Immature natural killer cell (primary cell): ENCODE measurements around the gene MYADML2. TPM values are rescaled to one million over a fixed set of nuclear protein-coding genes. Genes with fewer than 3 reads are reported as not detected.

Source experiments
- DNase-seq, 3 donors: peaks; one replicate each; pipeline ENCODE4 v3.0.0; 2022; ENCODE audit warnings: mixed read lengths in 1 of 3
- H3K27ac Mint-ChIP-seq, 6 donors: one replicate each; pipeline ENCODE4 v1.8.0; 2020; ENCODE audit warnings: mixed read lengths in 6 of 6, mild to moderate bottlenecking in 5 of 6, inconsistent platforms in 4 of 6, moderate library complexity in 3 of 6
- H3K27me3 Mint-ChIP-seq, 3 donors: one replicate each; pipeline ENCODE4 v1.8.0; 2020 to 2021; ENCODE audit warnings: low read depth in 3 of 3, mild to moderate bottlenecking in 3 of 3, mixed read lengths in 3 of 3, moderate library complexity in 3 of 3, inconsistent platforms in 1 of 3
- H3K36me3 Mint-ChIP-seq, 3 donors: one replicate each; pipeline ENCODE4 v1.8.0; 2020; ENCODE audit warnings: mixed read lengths in 3 of 3, inconsistent platforms in 2 of 3, mild to moderate bottlenecking in 2 of 3
- H3K4me1 Mint-ChIP-seq, 2 donors: one replicate each; pipeline ENCODE4 v1.8.0; 2020; ENCODE audit warnings: inconsistent platforms in 2 of 2, mild to moderate bottlenecking in 2 of 2, mixed read lengths in 2 of 2, moderate library complexity in 1 of 2
- H3K4me3 Mint-ChIP-seq, 5 donors: one replicate each; pipeline ENCODE4 v1.8.0; 2020; ENCODE audit warnings: mild to moderate bottlenecking in 5 of 5, mixed read lengths in 5 of 5, inconsistent platforms in 3 of 5, moderate library complexity in 3 of 5
- H3K9me3 Mint-ChIP-seq, 6 donors: one replicate each; pipeline ENCODE4 v1.8.0; 2020; ENCODE audit warnings: mild to moderate bottlenecking in 6 of 6, mixed read lengths in 6 of 6, inconsistent platforms in 4 of 6, moderate library complexity in 3 of 6
- polyA plus RNA-seq, 3 donors: library from polyadenylated mRNA; unstranded; fragments of 300-500 nt; fragmentation: Illumina TruSeq; gene quantifications; one replicate each; pipeline ENCODE4 v1.2.3, GENCODE V29; 2021

Gene MYADML2
- polyA plus RNA-seq, 3 donors from 2014 or later = not detected

DNA sequence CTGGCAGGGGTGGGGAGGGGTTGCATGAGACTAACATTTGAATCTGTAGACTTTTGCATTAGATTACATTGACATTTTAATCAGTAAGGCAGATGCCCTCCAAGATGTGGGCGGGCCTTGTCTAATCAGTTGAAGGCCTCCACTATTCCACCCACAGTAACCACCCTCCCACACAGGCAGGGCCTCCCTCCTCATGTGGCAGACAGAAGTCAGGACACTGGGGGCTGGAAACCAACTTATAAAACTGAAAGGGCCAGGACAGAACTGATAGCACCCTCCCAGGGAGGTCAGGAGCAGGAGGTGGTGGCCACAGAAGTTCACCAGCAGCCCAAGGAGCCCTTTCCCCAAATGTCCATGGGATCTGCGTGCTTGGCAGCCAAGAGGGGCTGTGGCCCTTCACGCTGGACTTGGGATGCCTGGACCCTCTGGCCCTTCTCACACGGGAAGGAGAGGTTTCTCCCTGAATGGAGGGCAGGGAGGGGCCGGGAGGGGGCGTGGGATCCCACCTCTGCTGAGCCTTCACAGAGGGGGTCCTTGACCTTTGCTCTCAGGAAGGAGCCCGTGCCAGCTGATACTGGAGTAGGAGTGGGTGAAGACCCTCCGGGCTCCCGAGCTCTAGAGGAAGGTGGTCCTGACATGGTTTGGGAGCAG lies 14.6 kb downstream of the MYADML2 start:
- no peaks in the 10 kb centered on the region for H3K36me3 Mint-ChIP-seq
- H3K4me3 Mint-ChIP-seq = no peak overlapping the region
- no peak for DNase-seq
- peaks cover 3 to 4% (median 4%) of the 10 kb centered on the region in 3 donors for H3K27me3 Mint-ChIP-seq
- no peak overlapping the region for H3K27ac Mint-ChIP-seq
- H3K4me1 Mint-ChIP-seq = peaks cover 0 to 7% of the 10 kb centered on the region in 2 donors
- H3K9me3 Mint-ChIP-seq = no peaks in the 10 kb centered on the region

DNA sequence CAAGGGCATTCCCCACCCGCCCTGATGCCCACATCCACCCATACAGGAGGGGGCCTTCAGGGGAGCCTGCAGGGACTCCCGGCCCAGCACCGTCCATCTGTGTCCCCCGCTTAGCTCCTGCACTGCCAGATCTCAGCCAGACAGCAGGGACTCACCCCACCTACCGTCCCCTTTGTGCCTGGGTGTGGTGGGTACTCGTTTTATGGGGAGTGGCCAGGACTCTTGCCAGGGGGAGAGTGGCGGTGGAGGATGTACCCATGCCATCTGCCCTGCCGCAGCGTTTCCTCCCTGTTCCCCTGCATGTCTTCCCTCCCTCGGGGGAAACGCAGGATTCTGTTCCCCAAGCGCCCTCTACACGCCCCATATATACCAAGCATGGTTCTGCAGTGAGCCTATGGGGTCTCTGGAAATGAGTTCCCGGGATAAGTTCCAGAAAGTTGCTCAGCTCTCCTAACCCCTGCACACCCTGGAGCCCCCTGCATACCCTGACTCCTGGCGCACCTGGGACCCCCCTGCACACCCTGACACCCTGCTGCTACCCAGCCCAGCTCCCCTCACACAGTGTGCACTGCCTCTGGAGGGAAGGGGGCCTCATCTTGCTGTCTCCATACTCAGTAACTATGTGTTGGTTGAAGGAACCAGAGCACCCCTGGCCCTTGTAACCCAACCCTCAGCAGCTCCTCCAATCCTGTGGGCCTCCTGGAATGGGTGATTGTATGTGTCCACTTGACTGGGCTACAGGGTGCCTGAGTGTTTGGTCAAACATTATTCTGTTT lies 15.3 kb downstream of the MYADML2 start:
- Mint-ChIP-seq H3K4me3 (no peak overlapping the region), H3K27me3 (peaks cover 3 to 6% (median 4%) of the 10 kb centered on the region in 3 donors), H3K9me3 (no peaks in the 10 kb centered on the region), H3K4me1 (peaks cover 0 to 5% of the 10 kb centered on the region in 2 donors), H3K36me3 (no peaks in the 10 kb centered on the region), H3K27ac (no peak overlapping the region)
- DNase-seq = no peak

- Mint-ChIP-seq H3K27me3 (peaks cover 3 to 11% (median 4%) of the 10 kb centered on the region in 3 donors), H3K9me3 (no peaks in the 10 kb centered on the region), H3K4me3 (no peak overlapping the region), H3K4me1 (peaks cover 4% of the 10 kb centered on the region in 2 donors), H3K36me3 (no peaks in the 10 kb centered on the region), H3K27ac (no peak overlapping the region)
- no peak for DNase-seq
Observed at GRCh38 chr17:81931189-81931556, 15.9 kb downstream of the MYADML2 start.

DNA sequence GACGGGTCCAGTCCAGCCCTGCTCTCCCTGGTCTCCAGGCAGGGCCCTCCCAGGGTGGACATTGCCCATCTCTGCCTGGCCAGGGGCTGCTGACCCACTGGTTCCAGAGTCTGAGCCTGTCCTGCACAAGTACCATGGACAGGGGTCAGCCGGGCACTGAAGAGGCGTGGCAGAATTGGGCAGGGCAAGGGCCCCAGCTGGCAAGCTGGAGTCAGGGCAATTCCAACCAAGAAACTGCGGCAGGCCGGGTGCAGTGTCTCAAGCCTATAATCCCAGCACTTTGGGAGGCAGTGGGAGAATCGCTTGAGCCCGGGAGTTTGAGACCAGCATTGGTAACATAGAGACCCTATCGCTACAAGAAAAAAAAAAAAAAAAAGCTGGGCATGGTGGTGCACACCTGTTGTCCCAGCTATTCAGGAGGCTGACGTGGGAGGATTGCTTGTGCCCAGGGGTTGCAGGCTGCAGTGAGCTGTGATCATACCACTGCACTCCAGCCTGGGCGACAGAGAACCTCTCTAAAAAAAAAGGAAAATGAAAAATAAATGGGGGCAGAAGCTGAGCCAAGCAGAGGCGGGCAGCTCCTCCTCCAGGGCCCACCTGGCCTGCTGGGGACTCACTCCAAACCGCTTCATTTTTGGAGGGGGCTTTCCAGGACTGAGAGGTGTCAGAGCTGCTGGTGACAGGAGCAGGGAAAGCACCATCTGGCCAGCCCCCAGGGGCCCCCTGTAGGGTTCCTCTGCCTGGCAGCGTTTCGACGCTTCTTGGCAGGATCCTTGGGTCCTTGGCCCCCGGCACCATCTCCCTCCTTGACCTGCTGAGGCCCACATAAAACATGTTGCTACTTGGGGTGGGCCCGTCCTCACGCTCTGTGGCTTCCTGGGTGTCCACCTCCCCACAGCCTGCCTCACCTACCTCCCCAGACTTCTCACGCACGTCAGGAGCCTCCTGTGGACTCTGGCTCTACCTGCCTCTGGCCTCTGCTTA lies 16.6 kb downstream of the MYADML2 start:
- H3K4me3 Mint-ChIP-seq = no peak overlapping the region
- no peaks in the 10 kb centered on the region for H3K9me3 Mint-ChIP-seq
- DNase-seq = no peak
- H3K27me3 Mint-ChIP-seq = peaks cover 3 to 14% (median 5%) of the 10 kb centered on the region in 3 donors
- no peaks in the 10 kb centered on the region for H3K36me3 Mint-ChIP-seq
- H3K4me1 Mint-ChIP-seq = peaks cover 7 to 10% of the 10 kb centered on the region in 2 donors
- no peak overlapping the region for H3K27ac Mint-ChIP-seq

DNA sequence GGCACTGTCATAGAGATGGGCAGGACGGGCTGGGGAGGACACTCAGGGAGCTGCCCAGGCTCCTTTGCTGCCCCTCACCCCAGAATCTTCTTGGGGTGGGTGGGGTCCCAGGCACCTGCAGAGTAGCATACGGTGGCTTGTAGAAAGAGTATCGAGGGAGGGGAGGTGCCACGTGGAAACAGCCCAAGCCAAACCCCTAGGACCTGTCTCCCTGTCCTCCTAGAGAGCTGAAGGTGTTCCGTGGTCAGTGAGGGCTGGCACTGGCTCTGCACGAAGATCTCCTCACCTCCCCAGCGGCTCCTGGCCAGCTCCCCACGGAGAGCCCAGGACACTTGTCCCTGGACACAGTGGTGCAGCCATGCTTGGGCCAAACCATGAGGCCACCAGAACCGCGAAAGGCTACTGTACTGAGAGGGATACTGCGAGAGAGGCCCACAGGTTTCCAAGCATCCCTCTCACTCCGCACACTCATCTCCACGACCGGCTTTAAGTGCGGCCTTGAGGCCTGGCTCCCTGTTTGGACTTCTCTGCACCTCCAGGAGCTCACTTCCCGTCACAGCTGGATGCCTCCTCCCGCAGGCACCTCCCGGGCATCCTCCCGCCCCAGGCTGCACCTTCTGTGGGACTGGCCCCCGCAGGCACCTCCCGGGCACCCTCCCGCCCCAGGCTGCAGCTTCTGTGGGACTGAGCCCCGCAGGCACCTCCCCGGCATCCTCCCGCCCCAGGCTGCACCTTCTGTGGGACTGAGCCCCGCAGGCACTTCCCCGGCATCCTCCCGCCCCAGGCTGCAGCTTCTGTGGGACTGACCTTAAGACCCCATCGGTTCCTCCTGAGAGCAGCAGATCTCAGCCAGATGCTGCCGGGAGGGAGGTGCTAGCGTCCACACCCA lies 17.5 kb downstream of the MYADML2 start:
- H3K27me3 Mint-ChIP-seq = peaks cover 3 to 11% (median 6%) of the 10 kb centered on the region in 3 donors

DNA sequence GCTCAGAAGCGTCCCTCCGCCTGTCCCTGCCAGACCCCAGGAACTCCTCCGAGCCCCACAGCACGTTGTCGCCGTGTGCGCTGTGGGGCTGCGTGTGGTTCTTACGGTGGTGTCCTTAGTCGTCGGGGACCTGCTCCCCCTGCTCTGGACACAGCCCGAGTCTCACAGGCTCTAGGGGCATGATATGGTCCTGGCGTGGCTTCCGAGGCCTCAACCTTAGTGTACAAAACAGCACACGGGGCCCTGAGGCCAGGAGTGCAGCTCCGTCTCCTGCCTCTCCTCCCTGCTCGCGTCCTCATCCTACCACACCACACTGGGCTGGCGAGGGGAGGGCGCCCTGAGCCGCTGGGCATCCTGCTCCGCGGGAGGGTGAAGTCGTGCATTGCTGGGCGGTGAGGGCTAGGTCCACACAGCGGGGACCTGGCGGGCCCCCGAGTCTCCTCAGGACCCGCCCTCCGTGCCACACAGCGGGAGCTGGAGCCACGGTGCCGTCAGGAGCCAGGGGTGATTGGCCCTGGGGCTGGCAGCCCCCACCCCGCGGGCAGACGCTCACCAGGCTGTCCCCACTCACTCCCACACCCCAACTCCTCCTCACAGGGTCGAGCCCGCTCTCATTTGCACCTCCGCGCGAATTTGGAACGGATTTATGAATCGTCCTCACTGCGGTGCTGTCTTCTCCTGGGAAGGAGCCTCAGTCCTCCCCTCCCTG lies 18.3 kb downstream of the MYADML2 start:
- H3K4me3 Mint-ChIP-seq = peak overlapping the region; percentile 41 to 62 (median 53)
- H3K4me1 Mint-ChIP-seq = peaks cover 7 to 11% of the 10 kb centered on the region in 2 donors
- H3K9me3 Mint-ChIP-seq = no peaks in the 10 kb centered on the region
- H3K27me3 Mint-ChIP-seq = peaks cover 3 to 11% (median 6%) of the 10 kb centered on the region in 3 donors
- no peak overlapping the region for H3K27ac Mint-ChIP-seq
- DNase-seq = no peak
- H3K36me3 Mint-ChIP-seq = no peaks in the 10 kb centered on the region

More for the DNA sequence above, 17.5 kb downstream of the MYADML2 start:
- no peak for DNase-seq
- H3K27ac Mint-ChIP-seq = no peak overlapping the region
- H3K36me3 Mint-ChIP-seq = no peaks in the 10 kb centered on the region
- peak overlapping the region; percentile 41 to 62 (median 46) for H3K4me3 Mint-ChIP-seq
- H3K4me1 Mint-ChIP-seq = peaks cover 7 to 11% of the 10 kb centered on the region in 2 donors
- no peaks in the 10 kb centered on the region for H3K9me3 Mint-ChIP-seq

GRCh38 chr17:81927653-81928543 lies 19.1 kb downstream of the MYADML2 start, which contains the start of gene MAFG:
TSS of gene MAFG (minus strand) at chr17:81927735. CDS start at chr17:81923185, 4,550 bp downstream.
- Mint-ChIP-seq H3K4me3 (peak within 1 kb of the TSS; percentile 69 to 81 (median 73)), H3K4me1 (peaks cover 7 to 12% of the 10 kb centered on the region in 2 donors), H3K27ac (peak within 1 kb of the TSS in 5 of 6 donors; percentile 40 to 64 (median 46)), H3K27me3 (peaks cover 3 to 9% (median 6%) of the 10 kb centered on the region in 3 donors), H3K36me3 (no peaks in the 10 kb centered on the region), H3K9me3 (no peaks in the 10 kb centered on the region)
- peak; percentile 90 to 93 (median 92) for DNase-seq

- H3K36me3 Mint-ChIP-seq = no peaks in the 10 kb centered on the region
- peaks cover 3 to 12% (median 6%) of the 10 kb centered on the region in 3 donors for H3K27me3 Mint-ChIP-seq
- H3K4me3 Mint-ChIP-seq = peak overlapping the region in 4 of 5 donors; percentile 65 to 73 (median 70)
- H3K27ac Mint-ChIP-seq = no peak overlapping the region
- DNase-seq = peak in 2 of 3 donors; percentile 10 to 26
- peaks cover 7 to 12% of the 10 kb centered on the region in 2 donors for H3K4me1 Mint-ChIP-seq
- no peaks in the 10 kb centered on the region for H3K9me3 Mint-ChIP-seq
Observed at GRCh38 chr17:81927152-81927652, 19.8 kb downstream of the MYADML2 start.

DNA sequence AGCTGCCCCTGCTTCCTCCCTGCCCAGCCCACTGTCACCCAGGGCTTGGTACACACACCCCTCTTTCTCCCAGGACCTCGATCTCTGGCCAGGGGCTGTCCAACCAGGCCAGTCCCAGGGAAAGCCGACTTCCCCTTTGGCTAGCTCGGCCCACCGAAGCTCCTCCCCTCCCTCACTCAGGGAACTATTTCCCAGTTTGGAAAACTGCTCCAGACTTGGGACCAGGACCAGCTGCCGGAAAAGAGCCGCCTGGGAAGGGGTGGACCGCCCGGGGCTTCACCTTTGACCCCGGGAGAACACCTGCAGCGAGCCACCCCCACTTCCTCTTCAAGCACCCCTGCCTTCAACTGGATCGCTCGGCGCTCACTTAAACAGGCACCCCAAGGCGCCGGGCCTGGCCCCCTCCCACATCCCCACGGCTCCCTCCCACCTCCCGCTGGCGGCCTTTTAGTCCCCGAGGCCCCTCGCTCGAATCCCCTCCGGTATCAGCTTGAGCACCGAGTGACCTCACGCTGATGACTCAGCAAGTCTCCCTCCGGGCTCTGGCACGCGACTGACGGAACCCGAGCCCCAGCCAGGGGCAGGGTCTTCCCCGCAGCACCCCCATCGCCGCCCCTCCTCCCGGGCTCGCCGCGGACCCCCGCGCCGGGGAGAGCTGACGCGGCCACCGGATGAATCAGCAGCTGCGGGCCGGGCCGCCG lies 20.4 kb downstream of the MYADML2 start:
- no peaks in the 10 kb centered on the region for H3K36me3 Mint-ChIP-seq
- H3K4me1 Mint-ChIP-seq = peaks cover 7 to 12% of the 10 kb centered on the region in 2 donors
- H3K9me3 Mint-ChIP-seq = no peaks in the 10 kb centered on the region
- peak overlapping the region in 4 of 6 donors; percentile 40 to 60 (median 52) for H3K27ac Mint-ChIP-seq
- peaks cover 3 to 14% (median 6%) of the 10 kb centered on the region in 3 donors for H3K27me3 Mint-ChIP-seq
- DNase-seq = peak in 1 of 3 donors; percentile 9
- H3K4me3 Mint-ChIP-seq = peak overlapping the region; percentile 64 to 81 (median 69)

- Mint-ChIP-seq H3K36me3 (no peaks in the 10 kb centered on the region), H3K27ac (peak overlapping the region in 4 of 6 donors; percentile 26 to 60 (median 52)), H3K27me3 (peaks cover 3 to 14% (median 6%) of the 10 kb centered on the region in 3 donors), H3K4me1 (peaks cover 7 to 12% of the 10 kb centered on the region in 2 donors), H3K9me3 (no peaks in the 10 kb centered on the region), H3K4me3 (peak overlapping the region; percentile 64 to 81 (median 69))
- DNase-seq = no peak
Observed at GRCh38 chr17:81925860-81926450, 21.1 kb downstream of the MYADML2 start.
